IMR-90 (cell line): ENCODE measurements around the gene DIAPH1. TPM values are rescaled to one million over a fixed set of nuclear protein-coding genes. Genes with fewer than 3 reads are reported as not detected.

ENCODE experiments used
- ATAC-seq: fragments of 200-7000 bp; cut with Tn5 transposase; 2 replicates; pipeline ENCODE4 v1.9.1; 2020; ENCODE audit warnings: low read depth, mild to moderate bottlenecking, moderate library complexity
- BruUV-seq: library from RNA; stranded (reverse); fragments of 400-500 nt; replicated peaks from 2 replicates; lab custom pipeline; 2021; lab: Mats Ljungman, UMichigan
- CTCF ChIA-PET: fragments of 300-600 bp; formaldehyde crosslinking; extraction: SDS; loops from one replicate; lab custom pipeline; 2021; ENCODE audit warnings: antibody characterized with exemption; lab: Yijun Ruan, JAX
- POLR2A ChIA-PET: fragments of 300-600 bp; sonication (Branson Sonifier 250); formaldehyde crosslinking; loops from one replicate; lab custom pipeline; 2022; ENCODE audit warnings: antibody characterized with exemption; ENCODE audit not compliant: unreplicated experiment; lab: Charles Lee
- DNase-seq: peaks from one replicate; pipeline ENCODE4 v3.0.0; 2013
- H2AFZ ChIP-seq: replicated peaks from 2 replicates; pipeline ENCODE3; 2013; ENCODE audit warnings: low read length, mild to moderate bottlenecking; ENCODE audit not compliant: poor library complexity
- H2AK5ac ChIP-seq: 2 replicates; pipeline ENCODE4 v1.6.1; 2013; ENCODE audit warnings: low read depth, low read length, inconsistent platforms
- H2AK9ac ChIP-seq: replicated peaks from 2 replicates; pipeline ENCODE3; 2013; ENCODE audit warnings: mild to moderate bottlenecking, low read depth, low read length, moderate library complexity; ENCODE audit not compliant: poor library complexity
- H2BK120ac ChIP-seq: 2 replicates; pipeline ENCODE4 v1.6.1; 2013; ENCODE audit warnings: low read depth, low read length, inconsistent platforms
- H2BK15ac ChIP-seq: 3 replicates; pipeline ENCODE4 v1.6.1; 2013; ENCODE audit warnings: low read depth, low read length, inconsistent platforms
- H2BK20ac ChIP-seq: 2 replicates; pipeline ENCODE4 v1.6.1; 2013; ENCODE audit warnings: low read depth, mild to moderate bottlenecking, inconsistent platforms, low read length, moderate library complexity
- H2BK5ac ChIP-seq: 2 replicates; pipeline ENCODE4 v1.6.1; 2013; ENCODE audit warnings: mild to moderate bottlenecking, low read depth, low read length, inconsistent platforms; ENCODE audit not compliant: poor library complexity, severe bottlenecking
- H3K14ac ChIP-seq: replicated peaks from 2 replicates; pipeline ENCODE4 v1.6.1; 2013; ENCODE audit warnings: low read depth, low read length, inconsistent platforms
- H3K18ac ChIP-seq: 2 replicates; pipeline ENCODE4 v1.6.1; 2013; ENCODE audit warnings: low read depth, low read length, control low read depth
- H3K23ac ChIP-seq: 2 replicates; pipeline ENCODE4 v1.6.1; 2013; ENCODE audit warnings: low read depth, low read length, inconsistent platforms
- H3K27ac ChIP-seq: 2 replicates; pipeline ENCODE4 v1.5.1; 2013; ENCODE audit warnings: mild to moderate bottlenecking, control low read depth, low read length; ENCODE audit not compliant: insufficient read depth
- H3K27me3 ChIP-seq: 2 replicates; pipeline ENCODE4 v1.6.1; 2013; ENCODE audit warnings: low read length; ENCODE audit not compliant: control insufficient read depth, insufficient read depth
- H3K36me3 ChIP-seq: 2 replicates; pipeline ENCODE4 v1.6.1; 2013; ENCODE audit warnings: low read length, mixed read lengths; ENCODE audit not compliant: control insufficient read depth, insufficient read depth
- H3K4ac ChIP-seq: 2 replicates; pipeline ENCODE4 v1.6.1; 2013; ENCODE audit warnings: low read depth, low read length, inconsistent platforms
- H3K4me1 ChIP-seq: 2 replicates; pipeline ENCODE4 v1.6.1; 2013; ENCODE audit warnings: low read length, mixed read lengths; ENCODE audit not compliant: control insufficient read depth, insufficient read depth
- H3K4me2 ChIP-seq: 2 replicates; pipeline ENCODE4 v1.6.1; 2013; ENCODE audit warnings: low read depth, mild to moderate bottlenecking, control low read depth, low read length, moderate library complexity
- H3K4me3 ChIP-seq: 2 replicates; pipeline ENCODE4 v1.5.1; 2013; ENCODE audit warnings: low read depth, mild to moderate bottlenecking, control low read depth, low read length, moderate library complexity; ENCODE audit not compliant: insufficient read depth
- H3K56ac ChIP-seq: 2 replicates; pipeline ENCODE4 v1.6.1; 2013; ENCODE audit warnings: low read length, inconsistent platforms; ENCODE audit not compliant: insufficient read depth; ENCODE audit errors: extremely low read depth
- H3K79me1 ChIP-seq, 2 experiments: 2 replicates each; pipeline ENCODE4 v1.6.1; 2013; ENCODE audit warnings: low read length in 2 of 2, inconsistent platforms in 1 of 2, low read depth in 1 of 2
- H3K9ac ChIP-seq: 2 replicates; pipeline ENCODE4 v1.6.1; 2013; ENCODE audit warnings: low read depth, low read length, control low read depth
- H3K9me1 ChIP-seq: 2 replicates; pipeline ENCODE4 v1.6.1; 2013; ENCODE audit warnings: low read length, inconsistent platforms; ENCODE audit not compliant: insufficient read depth
- H3K9me3 ChIP-seq: 2 replicates; pipeline ENCODE4 v1.6.1; 2013; ENCODE audit warnings: low read length; ENCODE audit not compliant: control insufficient read depth, insufficient read depth
- H4K20me1 ChIP-seq: 2 replicates; pipeline ENCODE4 v1.6.1; 2013; ENCODE audit warnings: low read length, inconsistent platforms; ENCODE audit not compliant: insufficient read depth
- H4K5ac ChIP-seq: 2 replicates; pipeline ENCODE4 v1.6.1; 2013; ENCODE audit warnings: mild to moderate bottlenecking, low read depth, low read length, control low read depth
- H4K8ac ChIP-seq, 2 experiments: 2 replicates each; pipeline ENCODE4 v1.6.1; 2013; ENCODE audit warnings: low read depth in 2 of 2, low read length in 2 of 2, control low read depth in 1 of 2, inconsistent platforms in 1 of 2
- H4K91ac ChIP-seq: 2 replicates; pipeline ENCODE4 v1.6.1; 2013; ENCODE audit warnings: low read depth, low read length, inconsistent platforms; ENCODE audit not compliant: insufficient read depth
- BHLHE40 ChIP-seq: fragments of 150-350 bp; IDR thresholded peaks from 2 replicates; pipeline ENCODE4 v1.6.1; 2016; ENCODE audit warnings: mild to moderate bottlenecking, low read depth, low read length
- CEBPB ChIP-seq: IDR thresholded peaks from 2 replicates; pipeline ENCODE4 v1.6.1; 2012; ENCODE audit warnings: low read depth, low read length, improper control_type of control experiment
- CHD1 ChIP-seq: IDR thresholded peaks from 2 replicates; pipeline ENCODE4 v1.6.1; 2012; ENCODE audit warnings: low read depth, low read length, improper control_type of control experiment
- CTCF ChIP-seq: conservative IDR thresholded peaks from 2 replicates; pipeline ENCODE4 v1.5.1; 2012; ENCODE audit warnings: mild to moderate bottlenecking, low read depth, low read length, improper control_type of control experiment
- ELK1 ChIP-seq: fragments of 150-350 bp; IDR thresholded peaks from 2 replicates; pipeline ENCODE4 v1.6.1; 2016; ENCODE audit warnings: low read depth, mild to moderate bottlenecking, low read length, moderate library complexity, borderline replicate concordance
- FOS ChIP-seq: fragments of 150-350 bp; IDR thresholded peaks from 2 replicates; pipeline ENCODE4 v1.6.1; 2016; ENCODE audit warnings: low read depth, low read length
- MAFK ChIP-seq: IDR thresholded peaks from 2 replicates; pipeline ENCODE4 v1.6.1; 2012; ENCODE audit warnings: low read depth, low read length, improper control_type of control experiment
- MAZ ChIP-seq: IDR thresholded peaks from 2 replicates; pipeline ENCODE4 v1.6.1; 2012; ENCODE audit warnings: low read depth, mild to moderate bottlenecking, low read length, improper control_type of control experiment, moderate library complexity, borderline replicate concordance
- MXI1 ChIP-seq: IDR thresholded peaks from 2 replicates; pipeline ENCODE4 v1.6.1; 2012; ENCODE audit warnings: low read depth, mild to moderate bottlenecking, low read length, moderate library complexity, borderline replicate concordance
- NFE2L2 ChIP-seq: fragments of 150-350 bp; IDR thresholded peaks from 2 replicates; pipeline ENCODE4 v1.6.1; 2016; ENCODE audit warnings: low read depth, mild to moderate bottlenecking, low read length
- POLR2A ChIP-seq: IDR thresholded peaks from 2 replicates; pipeline ENCODE4 v1.6.1; 2012; ENCODE audit warnings: mild to moderate bottlenecking, low read depth, low read length
- RAD21 ChIP-seq: IDR thresholded peaks from 2 replicates; pipeline ENCODE4 v1.6.1; 2012; ENCODE audit warnings: low read length, improper control_type of control experiment
- RCOR1 ChIP-seq: IDR thresholded peaks from 2 replicates; pipeline ENCODE4 v1.6.1; 2012; ENCODE audit warnings: mild to moderate bottlenecking, low read length, improper control_type of control experiment; ENCODE audit not compliant: insufficient replicate concordance
- RFX5 ChIP-seq: IDR thresholded peaks from 2 replicates; pipeline ENCODE4 v1.8.0; 2012; ENCODE audit warnings: low read depth, mild to moderate bottlenecking, low read length, moderate library complexity
- SMC3 ChIP-seq: fragments of 150-350 bp; IDR thresholded peaks from 2 replicates; pipeline ENCODE4 v1.6.1; 2016; ENCODE audit warnings: low read depth, mild to moderate bottlenecking, antibody characterized with exemption, low read length, moderate library complexity
- USF2 ChIP-seq: fragments of 150-350 bp; IDR thresholded peaks from 2 replicates; pipeline ENCODE4 v1.6.1; 2017; ENCODE audit warnings: mild to moderate bottlenecking, antibody characterized with exemption, low read length, low read depth
- WGBS, 2 experiments: methylation state at CpG; one replicate each; pipeline versions ENCODE4 v1.1.5 to v1.1.7; 2013; ENCODE audit warnings: missing lambda C conversion rate in 2 of 2; ENCODE audit not compliant: insufficient read length in 1 of 2; ENCODE audit errors: extremely low coverage in 2 of 2; 5-methylcytosine and 5-hydroxymethylcytosine counted together
- dilution Hi-C: fragments of 300-500 bp; cut with HindIII; formaldehyde crosslinking; loops from one replicate; pipeline ENCODE4 v1.14.3; 2018; ENCODE audit warnings: low sequenced_read_pairs; ENCODE audit not compliant: unreplicated experiment
- in situ Hi-C: fragments of 300-500 bp; cut with MboI; formaldehyde crosslinking; loops from 3 replicates; pipeline ENCODE4 v1.14.3; 2019; ENCODE audit warnings: low sequenced_read_pairs, inconsistent platforms, mixed read lengths
- intact Hi-C: fragments of 100-400 bp; cut with micrococcal nuclease; formaldehyde crosslinking; loops from 2 replicates; pipeline ENCODE4 v1.10.0; 2022
- polyA plus RNA-seq, 3 experiments: library from polyadenylated mRNA; depleted of rRNA; stranded (reverse); fragments of >200 nt; gene quantifications; 2 replicates each; pipeline ENCODE4 v1.2.3, GENCODE V29; 2012; ENCODE audit warnings: low replicate concordance in 1 of 3
- total RNA-seq: library from RNA; depleted of rRNA; stranded (reverse); fragments of >200 nt; gene quantifications from 2 replicates; pipeline ENCODE4 v1.2.3, GENCODE V29; 2012

DIAPH1 gene
- total and polyA plus RNA-seq, 2 of the 4 experiments (the other 2 are of a cell fraction): 12.0 to 37.4 TPM

- H2BK5ac ChIP-seq: no peak overlapping the region
- no peak overlapping the region for H2AK5ac ChIP-seq
- no peak overlapping the region for H3K14ac ChIP-seq
- peaks cover 11% of the 10 kb centered on the region for H3K9me1 ChIP-seq
- H2BK20ac ChIP-seq: no peak overlapping the region
- H3K27me3 ChIP-seq: no peaks in the 10 kb centered on the region
- H3K4me1 ChIP-seq: peaks cover 6% of the 10 kb centered on the region
- CTCF ChIA-PET: interaction anchor here (0.6 kb wide), 1 partner anchor 199 kb away, joined by 3 read pairs; no protein-coding TSS in a partner anchor
- TF ChIP-seq RAD21 (no peak), MXI1 (no peak), BHLHE40 (no peak), CHD1 (no peak), USF2 (no peak), ELK1 (no peak), NFE2L2 (no peak), RCOR1 (no peak), SMC3 (no peak), MAFK (no peak), CEBPB (no peak), MAZ (no peak), CTCF (no peak), POLR2A (no peak), RFX5 (no peak), FOS (no peak)
- no peak overlapping the region for H3K27ac ChIP-seq
- H3K79me1 ChIP-seq: peaks cover 3 to 12% of the 10 kb centered on the region in 2 experiments; a peak in 1 of 4 replicates
- H2BK120ac ChIP-seq: no peak overlapping the region
- no peak overlapping the region for H4K91ac ChIP-seq
- no peak overlapping the region for H3K4me3 ChIP-seq
- DNase-seq (no peak), ATAC-seq (no peak)
- H3K23ac ChIP-seq: no peak overlapping the region
- no peak overlapping the region for H2AFZ ChIP-seq
- H4K20me1 ChIP-seq: peaks cover 4% of the 10 kb centered on the region; the same call in 1 of the 2 replicates
- H3K4ac ChIP-seq: no peak overlapping the region
- H4K5ac ChIP-seq: no peak overlapping the region
- dilution Hi-C loops (no loop called here), in situ Hi-C loops (no loop called here), intact Hi-C loops (no loop called here)
- H3K9me3 ChIP-seq: no peaks in the 10 kb centered on the region
- no peak overlapping the region for H3K18ac ChIP-seq
- H3K36me3 ChIP-seq: peaks cover 50% of the 10 kb centered on the region
- no peak overlapping the region for H3K9ac ChIP-seq
- H3K56ac ChIP-seq: no peak overlapping the region
- H3K4me2 ChIP-seq: no peak overlapping the region
- H4K8ac ChIP-seq: no peak overlapping the region
- POLR2A ChIA-PET: no interaction called here
- BruUV-seq: no TSS peak
- no peak overlapping the region for H2AK9ac ChIP-seq
- no CpG with 5 or more reads among the region's 5 CpGs for WGBS, 2 experiments
- H2BK15ac ChIP-seq: no peak overlapping the region
Observed at GRCh38 chr5:141623611-141624010, 4.8 kb upstream of the DIAPH1 start.
